AG10803 (cell line): Measurements from ENCODE around the gene SMARCA2.
A peak's percentile ranks its signal among the peaks of the same experiment; 100 is the strongest.

Source experiments
- DNase-seq: peaks from one replicate; pipeline ENCODE4 v3.0.0; 2010; ENCODE audit warnings: low read depth
- H3K4me3 ChIP-seq: 2 replicates; pipeline ENCODE4 v1.5.1; 2011; ENCODE audit warnings: mild to moderate bottlenecking, low read length, control low read depth
- TF ChIP-seq, protein P1 (sequence below): conservative IDR thresholded peaks from 2 replicates; pipeline ENCODE4 v1.5.1; 2011; ENCODE audit warnings: mild to moderate bottlenecking, low read length, control low read depth, inconsistent platforms

Gene SMARCA2

GRCh38 chr9:2107906-2108451 lies 92.8 kb downstream of the SMARCA2 start:
- H3K4me3 ChIP-seq = no peak overlapping the region
- DNase-seq = no peak
- TF ChIP-seq, protein P1, sequence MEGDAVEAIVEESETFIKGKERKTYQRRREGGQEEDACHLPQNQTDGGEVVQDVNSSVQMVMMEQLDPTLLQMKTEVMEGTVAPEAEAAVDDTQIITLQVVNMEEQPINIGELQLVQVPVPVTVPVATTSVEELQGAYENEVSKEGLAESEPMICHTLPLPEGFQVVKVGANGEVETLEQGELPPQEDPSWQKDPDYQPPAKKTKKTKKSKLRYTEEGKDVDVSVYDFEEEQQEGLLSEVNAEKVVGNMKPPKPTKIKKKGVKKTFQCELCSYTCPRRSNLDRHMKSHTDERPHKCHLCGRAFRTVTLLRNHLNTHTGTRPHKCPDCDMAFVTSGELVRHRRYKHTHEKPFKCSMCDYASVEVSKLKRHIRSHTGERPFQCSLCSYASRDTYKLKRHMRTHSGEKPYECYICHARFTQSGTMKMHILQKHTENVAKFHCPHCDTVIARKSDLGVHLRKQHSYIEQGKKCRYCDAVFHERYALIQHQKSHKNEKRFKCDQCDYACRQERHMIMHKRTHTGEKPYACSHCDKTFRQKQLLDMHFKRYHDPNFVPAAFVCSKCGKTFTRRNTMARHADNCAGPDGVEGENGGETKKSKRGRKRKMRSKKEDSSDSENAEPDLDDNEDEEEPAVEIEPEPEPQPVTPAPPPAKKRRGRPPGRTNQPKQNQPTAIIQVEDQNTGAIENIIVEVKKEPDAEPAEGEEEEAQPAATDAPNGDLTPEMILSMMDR = no peak

DNA sequence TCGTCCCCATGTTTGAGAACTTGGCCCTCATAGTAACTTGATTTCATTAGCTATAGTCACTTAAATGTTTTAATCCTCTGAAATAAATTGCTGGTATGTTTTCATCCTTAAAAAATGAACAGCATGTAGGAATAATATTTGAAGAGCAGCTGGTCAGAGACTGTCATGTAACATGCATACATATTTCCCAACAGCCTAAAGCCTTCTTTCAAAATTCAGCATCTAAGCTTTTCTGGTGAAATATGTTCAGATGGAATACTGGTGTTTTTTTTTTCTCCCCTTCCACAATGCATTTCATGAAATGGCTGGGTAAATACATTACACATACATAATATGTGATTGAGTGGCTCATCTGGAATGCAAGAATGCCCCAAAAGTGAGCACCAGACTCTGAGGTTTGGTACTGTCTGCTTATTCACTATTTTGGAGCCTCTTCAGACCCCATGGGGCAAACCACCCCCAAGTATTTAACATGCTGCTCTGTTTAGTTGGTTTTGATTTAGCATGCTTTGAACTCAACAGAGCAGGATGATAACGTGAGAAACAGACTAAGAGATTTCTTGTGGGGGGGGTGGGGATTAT lies 94.0 kb downstream of the SMARCA2 start:
- H3K4me3 ChIP-seq = no peak overlapping the region
- TF ChIP-seq, protein P1 = no peak
- peak; percentile 99 for DNase-seq

DNA sequence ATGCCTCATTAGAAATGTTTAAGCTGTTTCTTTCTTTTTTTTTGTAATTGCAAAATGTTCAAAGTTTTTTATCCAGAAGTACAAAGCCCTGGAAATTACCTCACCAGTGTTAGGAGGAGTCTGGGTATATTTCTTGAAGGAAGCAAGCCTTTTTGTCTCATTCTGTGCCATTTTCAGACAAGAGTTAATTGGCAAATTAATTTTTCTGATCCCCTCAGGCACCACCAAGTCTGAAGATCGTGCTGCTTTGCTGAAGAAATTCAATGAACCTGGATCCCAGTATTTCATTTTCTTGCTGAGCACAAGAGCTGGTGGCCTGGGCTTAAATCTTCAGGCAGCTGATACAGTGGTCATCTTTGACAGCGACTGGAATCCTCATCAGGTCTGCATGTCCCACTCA lies 94.9 kb downstream of the SMARCA2 start:
- TF ChIP-seq, protein P1 = no peak
- H3K4me3 ChIP-seq = no peak overlapping the region
- no peak for DNase-seq

DNA sequence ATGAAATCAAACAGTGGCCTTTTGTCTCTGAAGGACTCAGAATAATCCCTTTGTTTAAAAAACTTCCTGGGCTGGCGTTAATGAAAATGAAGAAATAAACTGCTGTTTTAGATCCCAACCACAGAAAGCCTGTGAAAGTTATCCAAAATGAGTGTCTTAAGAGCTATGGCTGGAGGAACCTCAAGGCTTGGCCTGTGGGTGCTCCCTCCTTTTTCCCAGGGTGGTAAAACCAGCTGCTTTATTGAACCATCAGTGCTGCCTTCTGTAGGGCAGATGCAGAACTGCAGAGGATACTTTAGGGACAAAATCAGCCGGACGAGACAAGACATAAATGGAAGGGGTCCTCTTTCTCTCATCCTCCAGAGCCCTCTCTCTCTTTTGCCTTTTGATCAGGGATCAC lies 100.9 kb downstream of the SMARCA2 start:
- DNase-seq = peak; percentile 37
- TF ChIP-seq, protein P1 = peak; percentile 51
- H3K4me3 ChIP-seq = no peak overlapping the region

GRCh38 chr9:2117527-2117926 lies 102.4 kb downstream of the SMARCA2 start:
- H3K4me3 ChIP-seq = no peak overlapping the region
- TF ChIP-seq, protein P1 = no peak
- DNase-seq = no peak

- DNase-seq = no peak
- H3K4me3 ChIP-seq = no peak overlapping the region
- TF ChIP-seq, protein P1 = no peak
Measured at GRCh38 chr9:2119566-2119965, 104.4 kb downstream of the SMARCA2 start.

GRCh38 chr9:2120926-2121689 lies 106.0 kb downstream of the SMARCA2 start:
- TF ChIP-seq, protein P1 = peak; percentile 32
- peak; percentile 44 for DNase-seq
- no peak overlapping the region for H3K4me3 ChIP-seq
